ENCODE data around the gene KLHL4. TPM values are rescaled to one million over a fixed set of nuclear protein-coding genes. Genes with fewer than 3 reads are reported as not detected.
"Not testable (repeated sequence)": the region's sequence is repeated elsewhere in the genome, so short reads cannot be mapped to it uniquely, and the experiment has no call there.

The KLHL4 gene
- total RNA-seq, result not detected in 2 replicates

- intact Hi-C loops (cut with micrococcal nuclease), result no loop called here
- no peak for ATAC-seq (ENCODE audit: low read depth)
- Mint-ChIP-seq H3K27ac (no peak within 1 kb of the TSS), H3K9me3 (no peaks in the 10 kb centered on the region), H3K4me1 (no peaks in the 10 kb centered on the region), H3K27me3 (no peaks in the 10 kb centered on the region), H3K36me3 (ENCODE audit: low read depth) (no peaks in the 10 kb centered on the region), H3K4me3 (no peak within 1 kb of the TSS)
- POLR2A ChIA-PET, result no interaction called here
- CTCF ChIA-PET, result no interaction called here
- no peak for DNase-seq
- TF ChIP-seq CTCF (IDR thresholded peaks at IDR 0.05), result no peak
Measured at GRCh38 chrX:87517571-87518141, at the start of gene KLHL4. Gene KLHL4 (plus strand): TSS chrX:87517802. CDS start chrX:87517894, 92 bp downstream.

- Mint-ChIP-seq H3K36me3 (ENCODE audit: low read depth) (no peaks in the 10 kb centered on the region), H3K27ac (no peak overlapping the region), H3K4me3 (no peak overlapping the region), H3K4me1 (no peaks in the 10 kb centered on the region), H3K27me3 (no peaks in the 10 kb centered on the region), H3K9me3 (peaks cover 6% of the 10 kb centered on the region)
- ChIA-PET CTCF (no interaction called here), POLR2A (no interaction called here)
- DNase-seq (no peak), ATAC-seq (ENCODE audit: low read depth) (no peak)
- intact Hi-C loops (cut with micrococcal nuclease), result no loop called here
- no peak for TF ChIP-seq CTCF (IDR thresholded peaks at IDR 0.05)
Measured at GRCh38 chrX:87468941-87469340, 48.7 kb upstream of the KLHL4 start.

DNA sequence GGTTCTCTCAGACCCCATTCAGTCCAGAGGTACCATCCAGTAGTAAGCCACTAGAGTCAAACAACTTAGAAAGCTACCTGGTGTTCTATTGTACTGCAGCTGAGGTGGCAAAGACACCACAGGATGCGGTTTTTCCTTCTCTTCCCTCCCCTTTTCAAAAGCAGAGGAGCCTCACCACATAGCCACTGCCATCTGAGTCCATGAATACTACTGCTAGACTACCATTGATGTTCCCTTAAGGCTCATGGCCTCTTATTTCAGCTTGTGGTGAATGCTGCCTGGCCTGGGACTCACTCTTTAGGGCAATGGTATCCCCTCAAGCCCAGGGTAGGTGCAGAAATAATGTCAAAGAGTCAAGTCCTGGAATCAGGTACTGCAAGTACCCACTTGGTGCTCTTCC, 41.8 kb upstream of the KLHL4 start:
- intact Hi-C loops (cut with micrococcal nuclease), result no loop called here
- POLR2A ChIA-PET, result no interaction called here
- no peak for ATAC-seq (ENCODE audit: low read depth)
- no peak overlapping the region for H3K4me3 Mint-ChIP-seq
- DNase-seq, result no peak
- CTCF ChIA-PET, result no interaction called here
- no peaks in the 10 kb centered on the region for H3K36me3 Mint-ChIP-seq (ENCODE audit: low read depth)
- no peaks in the 10 kb centered on the region for H3K27me3 Mint-ChIP-seq
- no peak overlapping the region for H3K27ac Mint-ChIP-seq
- TF ChIP-seq CTCF (IDR thresholded peaks at IDR 0.05), result no peak
- H3K4me1 Mint-ChIP-seq, result no peaks in the 10 kb centered on the region
- H3K9me3 Mint-ChIP-seq, result peaks cover 3% of the 10 kb centered on the region

GRCh38 chrX:87478703-87479102, 38.9 kb upstream of the KLHL4 start:
- intact Hi-C loops (cut with micrococcal nuclease); H3K9me3 Mint-ChIP-seq; H3K4me1 Mint-ChIP-seq; CTCF ChIA-PET; ATAC-seq (ENCODE audit: low read depth); H3K4me3 Mint-ChIP-seq; H3K27ac Mint-ChIP-seq; POLR2A ChIA-PET; H3K36me3 Mint-ChIP-seq (ENCODE audit: low read depth); DNase-seq; H3K27me3 Mint-ChIP-seq: not testable (repeated sequence)

- TF ChIP-seq CTCF (IDR thresholded peaks at IDR 0.05), result no peak
- CTCF ChIA-PET, result no interaction called here
- Mint-ChIP-seq H3K27ac (no peak overlapping the region), H3K27me3 (no peaks in the 10 kb centered on the region), H3K36me3 (ENCODE audit: low read depth) (no peaks in the 10 kb centered on the region), H3K4me1 (no peaks in the 10 kb centered on the region), H3K9me3 (peaks cover 3% of the 10 kb centered on the region), H3K4me3 (no peak overlapping the region)
- no peak for DNase-seq
- intact Hi-C loops (cut with micrococcal nuclease), result no loop called here
- ATAC-seq (ENCODE audit: low read depth), result no peak
- POLR2A ChIA-PET, result no interaction called here
Measured at GRCh38 chrX:87489071-87489470, 28.5 kb upstream of the KLHL4 start.

GRCh38 chrX:87515836-87516235, 1.8 kb upstream of the KLHL4 start:
- H3K9me3 Mint-ChIP-seq, result no peaks in the 10 kb centered on the region
- POLR2A ChIA-PET, result no interaction called here
- CTCF ChIA-PET, result no interaction called here

More at GRCh38 chrX:87515836-87516235, 1.8 kb upstream of the KLHL4 start:
- ATAC-seq (ENCODE audit: low read depth) (no peak), DNase-seq (no peak)
- TF ChIP-seq CTCF (IDR thresholded peaks at IDR 0.05), result no peak
- no peaks in the 10 kb centered on the region for H3K27me3 Mint-ChIP-seq
- H3K27ac Mint-ChIP-seq, result no peak overlapping the region
- H3K4me1 Mint-ChIP-seq, result no peaks in the 10 kb centered on the region
- no peak overlapping the region for H3K4me3 Mint-ChIP-seq
- no peaks in the 10 kb centered on the region for H3K36me3 Mint-ChIP-seq (ENCODE audit: low read depth)
- intact Hi-C loops (cut with micrococcal nuclease), result no loop called here

Measured in activated B cell treated with CpG ODN at 0.5 μM for 24 hours (primary cell).